ENCODE measurements around the gene GHRHR.

The GHRHR gene

DNA sequence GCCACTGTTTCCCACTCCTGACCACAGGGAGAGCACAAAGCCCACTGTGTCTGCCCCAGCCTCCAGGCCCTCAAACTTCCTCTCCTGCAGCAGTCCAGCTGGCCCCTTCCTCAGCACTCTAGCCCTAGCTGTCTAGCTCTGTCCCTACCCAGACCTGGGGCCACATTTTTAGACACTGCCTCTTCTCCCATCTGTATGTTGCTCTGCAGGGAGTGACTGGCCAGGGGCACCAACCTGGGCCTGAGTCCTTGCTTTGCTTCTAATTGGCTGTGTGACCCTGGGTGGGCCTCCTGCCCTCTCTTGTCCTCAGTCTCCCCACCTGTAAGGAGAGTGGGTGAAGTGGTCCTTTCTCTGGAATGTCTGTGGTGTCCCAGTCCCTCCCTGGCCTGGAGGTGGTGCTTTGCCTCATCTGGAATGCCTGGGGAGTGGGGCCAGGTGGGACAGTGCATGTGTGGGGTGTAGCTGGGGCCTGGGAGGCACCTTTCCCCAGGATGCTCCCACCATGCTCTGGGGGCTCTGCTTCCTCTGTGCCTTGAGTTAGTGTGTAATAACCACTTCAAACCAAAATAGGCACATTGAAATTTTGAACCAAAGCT, 27.0 kb upstream of the GHRHR start:
- Histone ChIP-seq H3K4me1 (ENCODE audit: control insufficient read depth in 1 of 2, insufficient read depth in 2 of 2, low read length in 2 of 2) (peaks cover 0 to 11% of the 10 kb centered on the region in 2 donors), H3K9me3 (ENCODE audit: control insufficient read depth in 1 of 2, low read length in 2 of 2) (no peaks in the 10 kb centered on the region), H3K4me3 (ENCODE audit: low read depth in 1 of 2, low read length in 2 of 2) (no peak overlapping the region), H3K36me3 (ENCODE audit: control insufficient read depth in 1 of 2, insufficient read depth in 2 of 2, low read length in 2 of 2) (no peaks in the 10 kb centered on the region), H3K27ac (ENCODE audit: low read length) (peak overlapping the region; percentile 43), H3K27me3 (ENCODE audit: low read depth, low read length) (no peaks in the 10 kb centered on the region)

DNA sequence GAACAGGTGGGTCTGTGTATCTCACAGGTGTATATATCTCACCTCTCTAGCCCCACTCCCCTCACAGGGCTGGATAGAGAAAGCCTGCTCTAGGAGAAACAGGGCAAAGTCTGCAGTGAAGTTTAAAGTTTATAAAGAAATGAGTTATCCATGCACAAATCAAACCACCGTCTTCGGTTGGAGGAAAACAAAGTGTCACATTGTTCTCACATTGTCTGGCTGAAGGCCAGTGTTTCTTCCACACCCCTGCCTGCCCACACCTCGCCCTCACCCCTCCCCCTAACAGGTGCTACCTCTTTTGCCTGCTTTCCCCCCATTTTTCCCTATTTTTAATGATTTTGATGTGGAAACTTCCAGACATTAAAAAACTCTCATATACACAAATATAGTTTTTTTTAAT, 26.3 kb upstream of the GHRHR start:
- Histone ChIP-seq H3K9me3 (ENCODE audit: control insufficient read depth in 1 of 2, low read length in 2 of 2) (no peaks in the 10 kb centered on the region), H3K27ac (ENCODE audit: low read length) (peak overlapping the region; percentile 43), H3K4me1 (ENCODE audit: control insufficient read depth in 1 of 2, insufficient read depth in 2 of 2, low read length in 2 of 2) (peaks cover 0 to 7% of the 10 kb centered on the region in 2 donors), H3K4me3 (ENCODE audit: low read depth in 1 of 2, low read length in 2 of 2) (no peak overlapping the region), H3K27me3 (ENCODE audit: low read depth, low read length) (no peaks in the 10 kb centered on the region), H3K36me3 (ENCODE audit: control insufficient read depth in 1 of 2, insufficient read depth in 2 of 2, low read length in 2 of 2) (no peaks in the 10 kb centered on the region)

DNA sequence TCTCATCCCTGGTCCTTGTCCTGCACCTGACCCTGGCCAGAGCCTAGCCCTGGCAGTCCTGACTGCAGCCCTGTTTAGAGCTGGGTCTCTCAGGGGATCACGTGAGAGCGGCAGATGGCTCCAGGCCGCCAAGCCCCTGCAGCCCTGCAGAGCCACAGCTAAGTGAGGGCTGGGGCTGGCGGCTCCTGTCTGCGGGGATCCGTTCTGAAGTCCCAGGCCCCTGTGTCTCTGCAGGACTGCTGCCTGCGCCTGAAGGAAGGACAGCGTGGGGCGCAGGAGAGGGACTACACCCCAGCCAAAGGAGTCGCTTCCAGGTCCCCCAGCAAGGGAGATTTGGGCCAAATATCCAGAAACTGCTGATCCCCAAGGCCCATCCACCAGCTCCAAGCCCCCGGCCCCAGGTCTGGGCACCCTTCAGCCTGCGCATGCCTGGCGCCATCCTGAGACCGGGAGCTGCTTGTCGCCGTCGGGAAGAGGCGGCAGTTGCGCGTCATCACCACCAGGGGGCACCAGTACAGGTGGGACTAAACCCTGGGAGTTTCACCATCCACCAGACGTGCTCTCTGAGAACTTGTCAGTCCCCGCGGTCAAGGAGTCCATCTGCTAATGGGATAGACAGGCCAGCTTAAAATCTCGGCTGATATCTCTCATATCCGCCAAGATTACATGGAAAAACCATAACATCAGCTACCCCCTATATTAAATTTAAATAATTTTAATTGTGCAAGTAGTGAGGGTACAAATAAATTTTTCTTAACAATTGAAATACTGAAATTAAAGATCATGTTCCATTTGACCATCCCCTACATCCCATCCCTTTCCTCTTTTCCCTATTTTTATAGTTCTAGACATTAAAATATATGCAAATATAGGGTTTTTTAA, 25.1 kb upstream of the GHRHR start:
- Histone ChIP-seq H3K4me3 (ENCODE audit: low read depth in 1 of 2, low read length in 2 of 2) (peak overlapping the region in 1 of 2 donors; percentile 32), H3K4me1 (ENCODE audit: control insufficient read depth in 1 of 2, insufficient read depth in 2 of 2, low read length in 2 of 2) (peaks cover 0 to 7% of the 10 kb centered on the region in 2 donors), H3K9me3 (ENCODE audit: control insufficient read depth in 1 of 2, low read length in 2 of 2) (no peaks in the 10 kb centered on the region), H3K36me3 (ENCODE audit: control insufficient read depth in 1 of 2, insufficient read depth in 2 of 2, low read length in 2 of 2) (no peaks in the 10 kb centered on the region), H3K27me3 (ENCODE audit: low read depth, low read length) (no peaks in the 10 kb centered on the region), H3K27ac (ENCODE audit: low read length) (no peak overlapping the region)

DNA sequence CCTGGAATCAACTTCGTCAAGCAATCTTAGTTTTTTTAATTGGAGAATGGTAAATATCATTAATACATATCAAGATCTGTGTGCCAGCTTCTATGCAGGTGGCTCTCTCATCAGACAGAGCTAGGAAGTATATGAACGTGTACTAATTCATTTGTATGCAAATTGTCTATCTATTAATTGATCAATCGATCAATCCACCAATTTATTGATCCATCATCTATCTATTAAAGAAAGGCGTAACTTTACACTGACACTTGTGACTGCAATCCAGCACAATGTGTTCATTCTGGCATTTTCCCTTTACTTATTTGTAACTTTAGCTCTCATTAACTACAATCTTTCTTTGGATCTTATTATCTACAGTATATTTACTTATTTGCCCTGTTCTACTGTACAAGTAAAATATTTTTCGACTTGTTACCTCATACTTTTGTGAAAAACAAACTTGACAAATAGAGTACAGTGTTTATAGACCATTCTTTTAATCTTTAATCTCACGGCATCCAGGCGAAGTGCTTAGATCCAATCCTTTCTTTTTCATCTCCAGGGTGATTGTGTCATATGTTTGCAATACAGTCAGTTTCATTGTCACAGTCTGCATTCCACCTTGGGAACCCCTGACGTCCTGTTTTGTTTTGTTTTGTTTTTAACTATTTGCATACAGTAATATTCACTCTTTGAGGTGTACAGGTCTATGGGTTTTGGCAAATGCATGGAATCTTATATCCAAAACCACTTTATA, 22.0 kb upstream of the GHRHR start:
- Histone ChIP-seq H3K4me1 (ENCODE audit: control insufficient read depth in 1 of 2, insufficient read depth in 2 of 2, low read length in 2 of 2) (peaks cover 0 to 7% of the 10 kb centered on the region in 2 donors), H3K27ac (ENCODE audit: low read length) (no peak overlapping the region), H3K4me3 (ENCODE audit: low read depth in 1 of 2, low read length in 2 of 2) (no peak overlapping the region), H3K9me3 (ENCODE audit: control insufficient read depth in 1 of 2, low read length in 2 of 2) (peaks cover 6 to 8% of the 10 kb centered on the region in 2 donors), H3K36me3 (ENCODE audit: control insufficient read depth in 1 of 2, insufficient read depth in 2 of 2, low read length in 2 of 2) (no peaks in the 10 kb centered on the region), H3K27me3 (ENCODE audit: low read depth, low read length) (no peaks in the 10 kb centered on the region)

DNA sequence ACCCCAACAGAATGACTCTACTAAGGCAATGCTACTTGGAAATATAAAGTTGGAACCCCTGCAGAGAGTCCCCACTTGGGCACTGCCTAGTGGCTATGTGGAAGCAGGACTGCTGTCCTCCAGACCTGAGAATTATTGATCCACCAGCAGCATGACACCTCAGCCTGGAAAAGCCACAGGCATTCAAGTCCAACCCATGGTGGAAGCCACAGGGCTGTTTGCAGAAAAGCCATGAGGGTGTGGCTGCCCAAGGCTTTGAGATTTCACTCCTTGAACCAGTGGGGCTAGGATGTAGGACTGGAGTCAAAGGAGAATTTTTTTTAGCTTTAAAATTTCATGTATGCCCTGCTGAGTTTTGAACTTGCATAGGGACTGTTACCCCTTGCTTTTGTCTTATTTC, 13.6 kb upstream of the GHRHR start:
- Histone ChIP-seq H3K36me3 (ENCODE audit: control insufficient read depth in 1 of 2, insufficient read depth in 2 of 2, low read length in 2 of 2) (no peaks in the 10 kb centered on the region), H3K4me1 (ENCODE audit: control insufficient read depth in 1 of 2, insufficient read depth in 2 of 2, low read length in 2 of 2) (no peaks in the 10 kb centered on the region), H3K4me3 (ENCODE audit: low read depth in 1 of 2, low read length in 2 of 2) (no peak overlapping the region), H3K27me3 (ENCODE audit: low read depth, low read length) (no peaks in the 10 kb centered on the region), H3K27ac (ENCODE audit: low read length) (no peak overlapping the region), H3K9me3 (ENCODE audit: control insufficient read depth in 1 of 2, low read length in 2 of 2) (peaks cover 1 to 3% of the 10 kb centered on the region in 2 donors)

DNA sequence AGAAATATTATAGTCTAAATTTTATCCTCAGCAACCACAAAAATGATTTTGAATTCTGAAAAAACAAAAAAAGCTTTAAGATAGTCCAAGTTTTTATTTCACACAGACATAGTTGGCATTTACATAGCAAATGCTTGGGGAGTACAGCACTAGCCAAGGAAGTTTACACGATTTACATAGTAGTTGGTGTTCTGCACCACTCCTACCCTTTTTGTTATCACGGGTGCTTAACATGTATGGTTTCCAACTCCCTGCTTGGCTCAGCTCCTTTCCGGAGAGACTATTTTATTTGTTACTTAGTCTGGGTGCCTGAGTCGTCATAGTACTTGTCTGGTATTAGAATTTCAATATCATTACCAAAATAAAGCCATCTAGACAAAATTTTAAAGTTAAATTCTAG, 8.8 kb upstream of the GHRHR start:
- H3K4me1 ChIP-seq (ENCODE audit: control insufficient read depth in 1 of 2, insufficient read depth in 2 of 2, low read length in 2 of 2), result no peaks in the 10 kb centered on the region
- no peaks in the 10 kb centered on the region for H3K27me3 ChIP-seq (ENCODE audit: low read depth, low read length)
- H3K27ac ChIP-seq (ENCODE audit: low read length), result no peak overlapping the region
- H3K4me3 ChIP-seq (ENCODE audit: low read depth in 1 of 2, low read length in 2 of 2), result no peak overlapping the region
- H3K9me3 ChIP-seq (ENCODE audit: control insufficient read depth in 1 of 2, low read length in 2 of 2), result no peaks in the 10 kb centered on the region
- H3K36me3 ChIP-seq (ENCODE audit: control insufficient read depth in 1 of 2, insufficient read depth in 2 of 2, low read length in 2 of 2), result no peaks in the 10 kb centered on the region

DNA sequence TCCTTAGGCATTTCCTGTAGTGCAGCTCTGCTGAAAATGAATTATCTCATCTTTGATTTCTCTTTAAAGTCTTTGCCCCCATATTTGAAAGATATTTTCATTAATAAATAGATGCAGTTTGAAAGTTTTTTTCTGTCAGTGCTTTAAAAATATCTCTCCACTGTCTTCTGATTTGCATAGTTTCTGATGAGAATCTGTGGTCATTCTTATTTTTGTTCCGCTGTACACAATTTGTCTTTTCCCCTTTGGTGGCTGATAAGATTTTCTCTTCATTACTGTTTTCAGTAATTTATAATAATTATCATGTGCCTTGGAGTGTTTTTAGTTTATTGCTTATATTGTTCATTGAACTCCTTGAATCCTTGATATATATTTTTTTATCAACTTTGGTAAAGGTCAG, 7.0 kb upstream of the GHRHR start:
- Histone ChIP-seq H3K4me1 (ENCODE audit: control insufficient read depth in 1 of 2, insufficient read depth in 2 of 2, low read length in 2 of 2) (no peaks in the 10 kb centered on the region), H3K4me3 (ENCODE audit: low read depth in 1 of 2, low read length in 2 of 2) (no peak overlapping the region), H3K27me3 (ENCODE audit: low read depth, low read length) (no peaks in the 10 kb centered on the region), H3K36me3 (ENCODE audit: control insufficient read depth in 1 of 2, insufficient read depth in 2 of 2, low read length in 2 of 2) (no peaks in the 10 kb centered on the region), H3K27ac (ENCODE audit: low read length) (no peak overlapping the region), H3K9me3 (ENCODE audit: control insufficient read depth in 1 of 2, low read length in 2 of 2) (no peaks in the 10 kb centered on the region)

DNA sequence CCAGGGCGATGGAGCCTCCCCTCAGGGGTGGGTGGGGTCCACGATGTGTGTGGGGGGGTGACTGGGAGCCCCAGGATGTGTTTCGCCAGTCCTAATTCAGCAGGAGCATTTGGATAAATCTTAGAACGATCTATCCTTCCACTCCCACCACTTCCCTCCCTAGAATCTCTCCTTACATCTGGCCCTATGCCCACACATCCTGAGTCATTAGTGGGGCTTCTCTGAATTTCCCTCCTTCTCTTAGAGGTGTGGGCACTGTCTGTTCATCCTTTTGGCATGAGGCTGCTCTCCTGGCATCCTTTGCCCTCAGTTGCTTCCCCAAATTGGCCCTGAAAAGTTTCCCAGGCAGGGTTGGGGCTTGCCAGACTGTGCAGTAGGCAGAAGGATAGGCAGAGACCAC, 1.6 kb downstream of the GHRHR start:
- H3K4me3 ChIP-seq (ENCODE audit: low read depth in 1 of 2, low read length in 2 of 2), result no peak overlapping the region
- H3K36me3 ChIP-seq (ENCODE audit: control insufficient read depth in 1 of 2, insufficient read depth in 2 of 2, low read length in 2 of 2), result no peaks in the 10 kb centered on the region
- H3K27ac ChIP-seq (ENCODE audit: low read length), result no peak overlapping the region
- H3K9me3 ChIP-seq (ENCODE audit: control insufficient read depth in 1 of 2, low read length in 2 of 2), result no peaks in the 10 kb centered on the region
- no peaks in the 10 kb centered on the region for H3K4me1 ChIP-seq (ENCODE audit: control insufficient read depth in 1 of 2, insufficient read depth in 2 of 2, low read length in 2 of 2)
- H3K27me3 ChIP-seq (ENCODE audit: low read depth, low read length), result no peaks in the 10 kb centered on the region

DNA sequence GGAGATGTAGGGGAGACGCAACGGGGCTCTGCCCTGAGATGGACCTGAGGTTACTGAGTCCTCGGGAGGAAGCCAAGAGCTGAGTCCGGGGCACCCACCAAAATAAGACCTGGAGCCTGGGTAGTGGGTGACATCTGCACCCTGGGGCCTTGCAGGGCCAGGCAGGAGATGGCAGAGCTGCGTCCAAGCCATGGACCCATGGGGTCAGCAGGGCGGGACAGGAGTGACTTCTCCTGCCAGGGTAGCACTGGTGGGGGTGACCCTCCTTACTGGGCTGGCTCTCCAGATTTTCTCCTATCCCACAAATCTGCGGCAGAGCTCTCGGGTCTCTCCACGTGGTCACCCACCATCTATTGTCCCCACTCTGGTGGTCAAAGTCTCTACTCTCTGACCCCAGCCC, 2.1 kb downstream of the GHRHR start:
- no peaks in the 10 kb centered on the region for H3K36me3 ChIP-seq (ENCODE audit: control insufficient read depth in 1 of 2, insufficient read depth in 2 of 2, low read length in 2 of 2)
- H3K4me3 ChIP-seq (ENCODE audit: low read depth in 1 of 2, low read length in 2 of 2), result no peak overlapping the region
- no peaks in the 10 kb centered on the region for H3K9me3 ChIP-seq (ENCODE audit: control insufficient read depth in 1 of 2, low read length in 2 of 2)
- no peak overlapping the region for H3K27ac ChIP-seq (ENCODE audit: low read length)
- H3K4me1 ChIP-seq (ENCODE audit: control insufficient read depth in 1 of 2, insufficient read depth in 2 of 2, low read length in 2 of 2), result no peaks in the 10 kb centered on the region
- no peaks in the 10 kb centered on the region for H3K27me3 ChIP-seq (ENCODE audit: low read depth, low read length)

DNA sequence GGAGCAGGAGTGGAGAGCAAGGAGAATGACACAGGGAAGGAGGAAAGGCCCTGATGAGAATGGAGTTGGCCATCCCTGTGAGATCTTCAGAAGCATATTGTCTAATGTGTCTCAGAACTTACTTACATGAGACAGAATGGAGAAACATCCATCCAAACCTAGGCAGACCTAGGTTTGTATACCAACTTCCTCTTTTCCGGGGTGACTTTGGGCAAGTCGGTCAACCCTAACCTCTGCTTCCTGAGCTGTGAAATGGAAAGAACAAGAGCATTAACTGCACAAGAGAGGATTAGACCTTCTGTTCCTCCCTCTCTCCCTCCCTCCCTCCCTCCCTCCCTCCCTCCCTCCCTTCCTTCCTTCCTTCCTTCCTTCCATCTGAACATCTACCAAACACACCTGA, 4.5 kb downstream of the GHRHR start:
- H3K36me3 ChIP-seq (ENCODE audit: control insufficient read depth in 1 of 2, insufficient read depth in 2 of 2, low read length in 2 of 2), result no peaks in the 10 kb centered on the region
- no peak overlapping the region for H3K4me3 ChIP-seq (ENCODE audit: low read depth in 1 of 2, low read length in 2 of 2)
- no peak overlapping the region for H3K27ac ChIP-seq (ENCODE audit: low read length)
- no peaks in the 10 kb centered on the region for H3K27me3 ChIP-seq (ENCODE audit: low read depth, low read length)
- H3K9me3 ChIP-seq (ENCODE audit: control insufficient read depth in 1 of 2, low read length in 2 of 2), result no peaks in the 10 kb centered on the region
- H3K4me1 ChIP-seq (ENCODE audit: control insufficient read depth in 1 of 2, insufficient read depth in 2 of 2, low read length in 2 of 2), result no peaks in the 10 kb centered on the region

DNA sequence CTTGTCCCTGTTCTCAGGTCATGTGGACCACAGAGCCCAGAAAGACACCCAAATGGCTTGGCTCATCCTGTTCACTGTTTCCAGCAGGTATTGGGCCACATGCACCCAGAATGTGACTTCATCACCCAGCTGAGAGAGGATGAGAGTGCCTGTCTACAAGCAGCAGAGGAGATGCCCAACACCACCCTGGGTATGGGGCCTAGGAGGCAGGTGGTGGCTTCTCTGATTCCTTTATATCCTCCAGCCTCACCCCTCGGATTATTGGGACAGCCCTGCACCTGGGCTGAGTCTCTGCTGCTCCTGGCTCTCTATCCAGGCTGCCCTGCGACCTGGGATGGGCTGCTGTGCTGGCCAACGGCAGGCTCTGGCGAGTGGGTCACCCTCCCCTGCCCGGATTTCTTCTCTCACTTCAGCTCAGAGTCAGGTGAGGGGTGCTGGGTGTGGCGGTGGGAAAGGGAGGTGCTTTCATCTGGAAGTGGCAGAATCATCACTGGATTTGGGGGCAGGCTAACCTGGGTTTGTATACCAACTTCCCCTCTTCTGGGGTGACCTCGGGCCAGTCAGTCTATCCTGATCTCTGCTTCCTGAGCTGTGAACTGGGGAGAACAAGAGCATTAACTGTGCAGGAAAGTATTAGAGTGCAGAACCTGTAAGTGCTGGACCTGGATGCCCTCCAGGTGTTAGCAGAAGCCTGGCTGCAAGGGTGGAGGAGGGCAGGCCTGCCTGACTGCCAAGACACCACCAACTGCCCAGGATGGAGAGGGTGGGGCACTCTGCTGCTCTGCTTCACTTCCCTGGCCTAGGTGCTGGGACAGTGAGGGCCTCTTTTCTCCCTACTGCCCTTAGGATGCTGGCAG, 5.2 kb downstream of the GHRHR start:
- H3K27ac ChIP-seq (ENCODE audit: low read length), result no peak overlapping the region
- H3K27me3 ChIP-seq (ENCODE audit: low read depth, low read length), result no peaks in the 10 kb centered on the region
- no peaks in the 10 kb centered on the region for H3K4me1 ChIP-seq (ENCODE audit: control insufficient read depth in 1 of 2, insufficient read depth in 2 of 2, low read length in 2 of 2)
- H3K9me3 ChIP-seq (ENCODE audit: control insufficient read depth in 1 of 2, low read length in 2 of 2), result no peaks in the 10 kb centered on the region
- no peak overlapping the region for H3K4me3 ChIP-seq (ENCODE audit: low read depth in 1 of 2, low read length in 2 of 2)
- H3K36me3 ChIP-seq (ENCODE audit: control insufficient read depth in 1 of 2, insufficient read depth in 2 of 2, low read length in 2 of 2), result no peaks in the 10 kb centered on the region
